Ascending aorta (tissue), 2 donors: ENCODE data around the gene EEIG2. TPM values are rescaled to one million over a fixed set of nuclear protein-coding genes. Genes with fewer than 3 reads are reported as not detected.
"Not testable (repeated sequence)": the region's sequence is repeated elsewhere in the genome, so short reads cannot be mapped to it uniquely, and the experiment has no call there.

Experiments used
- DNase-seq, 2 donors: peaks; one replicate each; pipeline ENCODE4 v3.0.0-alpha.2; 2019; ENCODE audit warnings: low spot score in 2 of 2
- H3K27ac ChIP-seq, 2 donors: fragments of 200-600 bp; sonication (generic); one replicate each; pipeline ENCODE4 v1.5.1; 2016 to 2017; ENCODE audit warnings: mild to moderate bottlenecking in 1 of 2
- H3K27me3 ChIP-seq: fragments of 200-600 bp; sonication (generic); one replicate; pipeline ENCODE4 v1.5.1; 2017
- H3K36me3 ChIP-seq, 2 donors: fragments of 200-600 bp; sonication (generic); one replicate each; pipeline ENCODE4 v1.5.1; 2016
- H3K4me1 ChIP-seq, 2 donors: fragments of 200-600 bp; sonication (generic); one replicate each; pipeline ENCODE4 v1.5.1; 2016 to 2017; ENCODE audit warnings: mild to moderate bottlenecking in 1 of 2
- H3K4me3 ChIP-seq, 2 donors: fragments of 200-600 bp; sonication (generic); one replicate each; pipeline ENCODE4 v1.5.1; 2016 to 2017; ENCODE audit warnings: mild to moderate bottlenecking in 1 of 2
- H3K9me3 ChIP-seq, 2 donors: fragments of 200-600 bp; sonication (generic); one replicate each; pipeline ENCODE4 v1.5.1; 2016
- CTCF ChIP-seq, 3 experiments: fragments of 200-600 bp in 2 of 3; fragments of 450-650 bp in 1 of 3; sonication (generic) in 2 of 3; IDR thresholded peaks; one replicate each; pipeline ENCODE4 v1.5.1; 2016 to 2019; ENCODE audit warnings: antibody characterized with exemption in 3 of 3, mild to moderate bottlenecking in 1 of 3, moderate library complexity in 1 of 3
- intact Hi-C: fragments of 100-400 bp; cut with DNase I; formaldehyde crosslinking; loops from one replicate; pipeline ENCODE4 v1.15.1; 2023
- total RNA-seq: library from RNA; depleted of rRNA; stranded (reverse); fragments of >200 nt; gene quantifications from one replicate; pipeline ENCODE4 v1.1.0, GENCODE V29; 2016

Gene EEIG2
- total RNA-seq = 9.6 TPM

DNA sequence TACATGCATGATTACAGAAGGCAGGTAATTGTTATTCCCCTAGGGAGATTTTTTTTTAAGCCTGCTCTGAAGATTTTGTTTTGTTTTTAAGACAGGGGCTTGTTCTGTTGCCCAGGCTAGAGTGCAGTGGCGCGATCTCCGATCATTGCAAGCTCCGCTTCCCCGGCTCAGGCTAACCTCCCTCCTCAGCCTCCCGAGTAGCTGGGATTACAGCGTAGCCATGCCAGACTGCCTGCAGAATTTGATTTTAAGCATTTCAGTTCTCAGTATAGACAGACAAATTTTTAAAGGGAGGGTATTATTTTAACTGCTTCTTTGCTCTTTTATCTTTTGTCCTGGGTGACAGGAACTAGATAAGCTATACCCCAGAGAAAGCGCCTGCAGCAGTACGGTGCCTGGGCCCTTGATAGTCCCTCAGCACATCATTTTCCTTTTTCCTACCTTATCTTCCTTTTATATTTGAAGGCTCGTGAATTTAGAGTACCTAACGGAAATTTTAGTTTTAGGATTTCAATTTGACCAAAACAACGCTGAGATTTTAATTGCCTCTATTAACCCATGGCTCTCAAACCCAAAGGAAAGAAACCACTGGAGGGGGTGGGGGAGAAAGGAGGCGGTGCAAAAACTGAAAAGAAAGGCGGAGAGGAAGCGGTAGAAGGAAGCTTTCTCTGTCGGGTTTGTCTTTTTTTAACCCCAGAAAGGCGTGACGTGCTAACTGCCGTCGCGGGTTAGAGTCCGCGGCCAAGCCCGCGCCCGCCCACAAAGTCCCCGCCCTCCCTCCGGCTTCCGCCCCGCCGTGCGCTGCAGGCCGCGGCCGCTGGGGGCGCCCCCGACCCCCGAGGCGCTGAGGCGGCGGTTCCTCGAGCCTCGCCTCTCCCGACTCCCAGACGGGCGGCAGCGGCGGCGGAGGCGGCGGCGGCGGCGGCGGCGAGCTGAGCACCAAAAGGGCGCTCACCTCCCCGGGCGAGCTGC is at the start of gene EEIG2:
EEIG2 (plus strand) TSS at position 886 of the 972 bp plus-strand sequence. CDS start 329 bp downstream, outside the sequence.
- Histone ChIP-seq H3K27me3 (no peaks in the 10 kb centered on the region), H3K9me3 (no peaks in the 10 kb centered on the region), H3K4me1 (peaks cover 9 to 19% of the 10 kb centered on the region in 2 donors), H3K36me3 (no peaks in the 10 kb centered on the region), H3K27ac (peak within 1 kb of the TSS; percentile 72 to 75), H3K4me3 (peak within 1 kb of the TSS; percentile 72 to 87)
- peak; percentile 24 to 93 for DNase-seq
- peak; percentile 47 to 83 (median 67) for TF ChIP-seq CTCF (IDR thresholded peaks at IDR 0.05)
- intact Hi-C loops = loop anchor here (1.0 to 5.0 kb wide), 5 partner anchors 33 to 187 kb away; partner anchors contain the start of genes PRPF38B and STXBP3

DNA sequence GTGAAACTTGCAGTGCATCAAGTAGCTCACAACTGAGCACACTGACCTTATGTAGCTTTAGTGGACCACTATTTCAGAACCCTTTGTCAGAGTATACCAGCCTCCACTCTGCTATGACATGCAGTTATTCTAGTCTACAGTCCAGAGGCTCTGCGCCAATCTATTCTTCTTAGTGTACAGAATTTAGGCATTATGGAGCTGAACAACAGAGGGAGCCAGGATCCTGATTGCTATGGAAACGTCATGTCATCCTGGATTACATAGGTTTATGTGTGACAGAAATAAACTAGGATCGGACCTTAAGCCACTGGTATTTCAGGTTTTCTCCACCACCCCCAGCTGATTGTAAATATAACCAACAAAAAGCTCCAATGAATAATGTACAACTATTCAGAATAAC is 48.1 kb upstream of the EEIG2 start:
- no peak for DNase-seq
- Histone ChIP-seq H3K4me3 (no peak overlapping the region), H3K27ac (no peak overlapping the region), H3K4me1 (no peaks in the 10 kb centered on the region), H3K9me3 (no peaks in the 10 kb centered on the region), H3K27me3 (no peaks in the 10 kb centered on the region), H3K36me3 (no peaks in the 10 kb centered on the region)
- intact Hi-C loops = loop anchor here (1.0 to 2.0 kb wide), 2 partner anchors 45 to 133 kb away; no protein-coding TSS in a partner anchor
- TF ChIP-seq CTCF (IDR thresholded peaks at IDR 0.05) = no peak

DNA sequence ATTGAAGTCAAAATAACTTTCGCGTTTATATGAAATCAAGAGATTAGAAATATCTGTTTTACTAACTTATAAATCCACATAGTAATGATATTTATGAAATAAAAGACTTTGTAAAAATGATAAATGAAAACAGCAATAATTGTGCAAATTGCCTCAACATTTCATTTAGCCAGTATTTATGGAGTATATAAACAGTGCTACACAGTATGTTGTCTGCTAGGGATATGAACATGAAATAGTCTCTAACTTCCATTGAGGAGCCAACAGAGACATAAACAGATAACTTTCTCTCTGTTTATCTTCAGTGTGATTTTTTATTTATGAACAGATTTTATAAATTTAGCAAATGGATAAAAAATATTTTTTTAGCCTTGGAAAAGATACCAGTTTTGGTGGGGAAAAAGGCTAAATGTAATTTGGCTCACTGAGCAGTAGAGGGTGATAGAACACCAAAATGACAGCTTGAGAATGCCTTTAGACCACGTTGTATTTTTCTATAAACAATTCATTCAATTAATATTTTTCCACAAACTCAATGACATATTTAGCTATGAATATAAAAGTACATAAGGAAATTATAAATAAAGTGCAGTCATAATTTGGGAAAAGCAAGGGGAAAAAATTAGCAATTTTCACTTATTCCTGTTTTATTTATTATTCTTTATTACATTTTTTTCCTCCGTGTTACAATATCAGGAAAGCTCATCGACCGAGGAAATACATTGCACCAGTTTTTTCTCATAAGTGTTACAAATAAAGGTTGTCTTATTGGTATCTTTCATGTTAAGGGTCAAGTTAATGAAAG is 47.5 kb upstream of the EEIG2 start:
- DNase-seq = no peak
- Histone ChIP-seq H3K27ac (no peak overlapping the region), H3K27me3 (no peaks in the 10 kb centered on the region), H3K9me3 (no peaks in the 10 kb centered on the region), H3K4me3 (no peak overlapping the region), H3K4me1 (no peaks in the 10 kb centered on the region), H3K36me3 (no peaks in the 10 kb centered on the region)
- peak; percentile 68 to 87 (median 81) for TF ChIP-seq CTCF (IDR thresholded peaks at IDR 0.05)
- intact Hi-C loops = loop anchor here (1.0 to 2.0 kb wide), 2 partner anchors 44 to 132 kb away; no protein-coding TSS in a partner anchor

GRCh38 chr1:108513044-108513415 is 46.9 kb upstream of the EEIG2 start:
- Histone ChIP-seq H3K9me3 (no peaks in the 10 kb centered on the region), H3K36me3 (no peaks in the 10 kb centered on the region), H3K4me1 (no peaks in the 10 kb centered on the region), H3K27ac (no peak overlapping the region), H3K27me3 (no peaks in the 10 kb centered on the region), H3K4me3 (no peak overlapping the region)
- intact Hi-C loops = loop anchor here (2.0 kb wide), 1 partner anchor 44 kb away; no protein-coding TSS in a partner anchor
- no peak for DNase-seq
- no peak for TF ChIP-seq CTCF (IDR thresholded peaks at IDR 0.05)

DNA sequence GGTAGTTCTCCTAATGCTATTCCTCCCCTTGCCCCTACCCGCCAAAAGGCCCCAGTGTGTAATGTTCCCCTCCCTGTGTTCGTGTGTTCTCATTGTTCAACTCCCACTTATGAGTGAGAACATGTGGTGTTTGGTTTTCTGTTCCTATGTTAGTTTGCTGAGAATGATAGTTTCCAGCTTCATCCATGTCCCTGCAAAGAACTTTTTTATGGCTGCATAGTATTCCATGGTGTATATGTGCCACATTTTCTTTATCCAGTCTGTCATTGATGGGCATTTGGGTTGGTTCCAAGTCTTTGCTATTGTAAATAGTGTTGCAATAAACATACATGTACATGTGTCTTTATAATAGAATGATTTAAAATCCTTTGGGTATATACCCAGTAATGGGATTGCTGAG is 46.0 kb upstream of the EEIG2 start:
- H3K9me3 ChIP-seq, H3K36me3 ChIP-seq, H3K27ac ChIP-seq, H3K27me3 ChIP-seq, H3K4me3 ChIP-seq, DNase-seq, H3K4me1 ChIP-seq: not testable (repeated sequence)
- intact Hi-C loops = loop anchor here (2.0 kb wide), 1 partner anchor 43 kb away; no protein-coding TSS in a partner anchor

- H3K27ac ChIP-seq, H3K27me3 ChIP-seq, H3K4me1 ChIP-seq, DNase-seq, intact Hi-C loops, H3K4me3 ChIP-seq, H3K9me3 ChIP-seq, H3K36me3 ChIP-seq: not testable (repeated sequence)
Observed at GRCh38 chr1:108517301-108517897, 42.5 kb upstream of the EEIG2 start.
